ENCODE results near the gene TSPO. TPM values are rescaled to one million over a fixed set of nuclear protein-coding genes. Genes with fewer than 3 reads are reported as not detected.

Gene TSPO
- total and polyA plus RNA-seq, 4 donors, result 86.1 to 707 (median 284) TPM

DNA sequence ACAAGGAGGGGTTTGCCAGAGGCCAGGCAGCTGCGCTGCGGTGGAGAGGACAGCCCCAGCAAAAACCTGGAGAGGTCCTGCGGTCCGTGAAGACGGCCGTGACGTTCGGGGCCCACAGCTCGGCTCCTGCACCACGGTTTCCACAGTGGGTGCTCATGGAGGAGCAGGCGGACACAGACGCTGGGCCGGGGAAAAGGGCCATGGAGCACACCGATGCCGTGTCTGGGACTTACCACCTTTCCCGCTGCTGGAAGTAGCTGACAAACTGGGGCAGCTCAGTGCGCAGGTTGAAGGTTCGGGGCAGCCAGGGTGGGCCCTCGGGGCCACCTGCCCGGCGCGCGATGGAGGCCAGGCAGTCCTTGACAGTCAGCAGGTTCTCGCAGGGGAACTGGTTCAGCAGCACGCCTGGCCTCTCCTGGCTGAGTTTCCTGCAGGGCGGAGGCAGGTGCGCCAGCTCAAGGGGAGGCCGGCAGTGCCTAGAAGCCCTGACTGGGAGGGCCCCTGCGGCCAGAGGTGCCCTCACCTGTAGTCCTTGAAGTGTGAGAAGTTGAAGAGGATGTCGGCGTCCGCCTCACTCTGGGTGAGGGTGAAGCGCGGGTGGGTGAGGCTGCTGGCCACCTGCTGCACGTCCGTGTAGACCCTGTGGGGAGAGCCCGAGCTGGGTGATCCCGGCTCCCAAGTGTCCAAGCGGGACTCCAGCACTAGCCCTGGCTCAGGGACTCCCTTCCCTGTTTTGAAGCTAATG is 22.8 kb downstream of the TSPO start:
- Histone ChIP-seq H3K27ac (ENCODE audit: low read depth in 1 of 2, low read length in 1 of 2) (no peak overlapping the region), H3K36me3 (ENCODE audit: control insufficient read depth in 4 of 4, insufficient read depth in 4 of 4, low read length in 4 of 4) (peaks cover 0 to 58% (median 23%) of the 10 kb centered on the region in 4 donors), H3K27me3 (ENCODE audit: control insufficient read depth in 3 of 3, insufficient read depth in 3 of 3, low read length in 2 of 3) (no peaks in the 10 kb centered on the region), H3K4me1 (ENCODE audit: control insufficient read depth in 5 of 5, insufficient read depth in 5 of 5, low read length in 5 of 5) (peaks cover 0 to 2% (median 0%) of the 10 kb centered on the region in 5 donors), H3K9me3 (ENCODE audit: control insufficient read depth in 4 of 4, insufficient read depth in 3 of 4, low read length in 3 of 4) (peaks cover 0 to 4% (median 0%) of the 10 kb centered on the region in 4 donors), H3K4me3 (no peak overlapping the region), H3K9ac (ENCODE audit: insufficient read depth in 1 of 2, low read length in 2 of 2) (no peak overlapping the region)
- ATAC-seq (ENCODE audit: insufficient read depth, low FRiP score) (no peak), DNase-seq (no peak)
- 94 to 96% methylated on average over 39 of the region's 39 CpGs for WGBS, 2 donors
- TF ChIP-seq, protein P1, sequence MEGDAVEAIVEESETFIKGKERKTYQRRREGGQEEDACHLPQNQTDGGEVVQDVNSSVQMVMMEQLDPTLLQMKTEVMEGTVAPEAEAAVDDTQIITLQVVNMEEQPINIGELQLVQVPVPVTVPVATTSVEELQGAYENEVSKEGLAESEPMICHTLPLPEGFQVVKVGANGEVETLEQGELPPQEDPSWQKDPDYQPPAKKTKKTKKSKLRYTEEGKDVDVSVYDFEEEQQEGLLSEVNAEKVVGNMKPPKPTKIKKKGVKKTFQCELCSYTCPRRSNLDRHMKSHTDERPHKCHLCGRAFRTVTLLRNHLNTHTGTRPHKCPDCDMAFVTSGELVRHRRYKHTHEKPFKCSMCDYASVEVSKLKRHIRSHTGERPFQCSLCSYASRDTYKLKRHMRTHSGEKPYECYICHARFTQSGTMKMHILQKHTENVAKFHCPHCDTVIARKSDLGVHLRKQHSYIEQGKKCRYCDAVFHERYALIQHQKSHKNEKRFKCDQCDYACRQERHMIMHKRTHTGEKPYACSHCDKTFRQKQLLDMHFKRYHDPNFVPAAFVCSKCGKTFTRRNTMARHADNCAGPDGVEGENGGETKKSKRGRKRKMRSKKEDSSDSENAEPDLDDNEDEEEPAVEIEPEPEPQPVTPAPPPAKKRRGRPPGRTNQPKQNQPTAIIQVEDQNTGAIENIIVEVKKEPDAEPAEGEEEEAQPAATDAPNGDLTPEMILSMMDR (IDR thresholded peaks at IDR 0.05; ENCODE audit: control extremely low read depth, extremely low read depth), result no peak

DNA sequence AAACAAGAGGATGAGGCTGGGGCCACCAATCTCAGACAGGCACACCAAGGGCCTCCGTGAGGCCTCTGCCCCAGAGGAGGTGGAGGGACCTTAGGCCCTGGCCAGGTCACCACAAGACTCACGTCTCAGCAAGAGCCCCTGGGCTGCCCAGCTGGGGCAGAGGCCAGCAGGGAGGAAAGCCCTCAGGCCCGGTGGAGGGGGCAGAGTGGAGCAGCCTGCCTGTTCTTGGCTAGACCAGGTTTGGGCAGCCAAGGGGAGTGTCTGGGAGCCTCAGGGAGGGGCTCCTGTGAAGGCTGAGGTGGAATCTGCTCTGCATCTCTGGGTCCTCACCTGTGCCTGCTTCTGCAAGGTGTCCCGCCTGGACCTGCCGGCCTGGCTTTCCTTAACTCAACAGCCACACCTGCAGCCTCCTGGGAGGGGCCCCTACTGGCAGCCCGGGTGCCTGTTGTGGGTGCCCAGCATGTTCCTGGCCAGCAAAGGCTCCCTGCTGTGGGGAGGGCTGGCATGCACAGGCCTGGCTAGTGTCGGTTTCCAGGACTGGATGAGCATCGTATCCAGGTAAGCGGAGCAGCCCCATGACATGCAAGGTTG is 23.7 kb downstream of the TSPO start:
- DNase-seq, result no peak
- no peak overlapping the region for H3K9ac ChIP-seq (ENCODE audit: insufficient read depth in 1 of 2, low read length in 2 of 2)
- 90 to 98% methylated on average over 9 of the region's 9 CpGs for WGBS, 2 donors

DNA sequence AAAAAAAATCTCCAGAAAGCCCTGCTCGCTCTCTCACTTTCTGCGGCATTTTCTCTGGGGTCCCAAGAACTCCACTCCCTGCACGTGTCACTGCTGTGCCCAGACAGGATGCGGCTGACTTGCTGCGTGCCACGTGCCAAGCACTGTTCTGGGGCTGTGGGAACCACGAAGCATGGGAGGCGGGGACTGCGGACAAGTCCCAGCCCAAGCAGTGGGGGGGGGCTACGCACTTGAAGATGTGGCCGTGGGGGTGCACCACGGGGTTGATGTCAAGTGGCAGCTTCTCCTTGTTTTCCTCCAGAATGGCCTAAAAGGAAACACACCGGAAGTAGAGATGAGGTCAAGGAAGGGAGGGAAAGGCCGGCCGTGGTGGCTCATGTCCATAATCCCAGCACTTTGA is 24.7 kb downstream of the TSPO start:
- TF ChIP-seq, protein P1 (IDR thresholded peaks at IDR 0.05; ENCODE audit: control extremely low read depth, extremely low read depth), result no peak
- Histone ChIP-seq H3K27me3 (ENCODE audit: control insufficient read depth in 3 of 3, insufficient read depth in 3 of 3, low read length in 2 of 3) (no peaks in the 10 kb centered on the region), H3K36me3 (ENCODE audit: control insufficient read depth in 4 of 4, insufficient read depth in 4 of 4, low read length in 4 of 4) (peaks cover 0 to 59% (median 27%) of the 10 kb centered on the region in 4 donors), H3K4me1 (ENCODE audit: control insufficient read depth in 5 of 5, insufficient read depth in 5 of 5, low read length in 5 of 5) (peaks cover 0 to 5% (median 0%) of the 10 kb centered on the region in 5 donors), H3K9ac (ENCODE audit: insufficient read depth in 1 of 2, low read length in 2 of 2) (no peak overlapping the region), H3K4me3 (no peak overlapping the region), H3K9me3 (ENCODE audit: control insufficient read depth in 4 of 4, insufficient read depth in 3 of 4, low read length in 3 of 4) (peaks cover 0 to 3% (median 0%) of the 10 kb centered on the region in 4 donors), H3K27ac (ENCODE audit: low read depth in 1 of 2, low read length in 1 of 2) (no peak overlapping the region)
- WGBS, 2 donors, result 79 to 83% methylated on average over 15 of the region's 15 CpGs
- DNase-seq (no peak), ATAC-seq (ENCODE audit: insufficient read depth, low FRiP score) (no peak)

More for the DNA sequence above, 23.7 kb downstream of the TSPO start:
- Histone ChIP-seq H3K36me3 (ENCODE audit: control insufficient read depth in 4 of 4, insufficient read depth in 4 of 4, low read length in 4 of 4) (peaks cover 0 to 61% (median 24%) of the 10 kb centered on the region in 4 donors), H3K9me3 (ENCODE audit: control insufficient read depth in 4 of 4, insufficient read depth in 3 of 4, low read length in 3 of 4) (peaks cover 0 to 4% (median 0%) of the 10 kb centered on the region in 4 donors), H3K4me3 (no peak overlapping the region), H3K27ac (ENCODE audit: low read depth in 1 of 2, low read length in 1 of 2) (no peak overlapping the region), H3K27me3 (ENCODE audit: control insufficient read depth in 3 of 3, insufficient read depth in 3 of 3, low read length in 2 of 3) (no peaks in the 10 kb centered on the region), H3K4me1 (ENCODE audit: control insufficient read depth in 5 of 5, insufficient read depth in 5 of 5, low read length in 5 of 5) (peaks cover 0 to 2% (median 0%) of the 10 kb centered on the region in 5 donors)
- TF ChIP-seq, protein P1 (IDR thresholded peaks at IDR 0.05; ENCODE audit: control extremely low read depth, extremely low read depth), result no peak
- ATAC-seq (ENCODE audit: insufficient read depth, low FRiP score), result no peak
